GM19023 (cell line): ENCODE data around the gene HNRNPA1L2.
A peak's percentile ranks its signal among the peaks of the same experiment; 100 is the strongest.
"Not testable (repeated sequence)": the region's sequence is repeated elsewhere in the genome, so short reads cannot be mapped to it uniquely, and the experiment has no call there.

ENCODE experiments used
- ATAC-seq: cut with Tn5 transposase; IDR thresholded peaks from one replicate; pipeline ENCODE4 v1.9.1; 2021; ENCODE audit warnings: mild to moderate bottlenecking, moderate library complexity; ENCODE audit not compliant: unreplicated experiment

Gene HNRNPA1L2

GRCh38 chr13:52644108-52644507 lies 1.9 kb downstream of the HNRNPA1L2 start:
- no peak for ATAC-seq

GRCh38 chr13:52646967-52647366 lies 4.7 kb downstream of the HNRNPA1L2 start:
- no peak for ATAC-seq

- no peak for ATAC-seq
These were observed 8.5 kb downstream of the HNRNPA1L2 start for GRCh38 chr13:52650731-52651130.

GRCh38 chr13:52651897-52652195 lies 9.6 kb downstream of the HNRNPA1L2 start:
- ATAC-seq = peak; percentile 18

GRCh38 chr13:52652196-52652979 lies 10.2 kb downstream of the HNRNPA1L2 start, which contains the start of gene SUGT1:
SUGT1 (plus strand) TSS chr13:52652836; CDS start chr13:52652921, 85 bp downstream.
- peak; percentile 97 for ATAC-seq

GRCh38 chr13:52652980-52653303 lies 10.7 kb downstream of the HNRNPA1L2 start:
- peak; percentile 38 for ATAC-seq

GRCh38 chr13:52659340-52659739 lies 17.1 kb downstream of the HNRNPA1L2 start:
- no peak for ATAC-seq

- ATAC-seq = no peak
These were observed 22.0 kb downstream of the HNRNPA1L2 start for GRCh38 chr13:52664272-52664671.

- no peak for ATAC-seq
These were observed 23.1 kb downstream of the HNRNPA1L2 start for GRCh38 chr13:52665325-52665724.

GRCh38 chr13:52669677-52670076 lies 27.4 kb downstream of the HNRNPA1L2 start:
- no peak for ATAC-seq

- ATAC-seq = no peak
These were observed 28.5 kb downstream of the HNRNPA1L2 start for GRCh38 chr13:52670726-52671125.

GRCh38 chr13:52673465-52673864 lies 31.2 kb downstream of the HNRNPA1L2 start:
- no peak for ATAC-seq

- no peak for ATAC-seq
These were observed 35.6 kb downstream of the HNRNPA1L2 start for GRCh38 chr13:52677823-52678222.

- ATAC-seq = not testable (repeated sequence)
These were observed 43.6 kb downstream of the HNRNPA1L2 start for GRCh38 chr13:52685806-52686205.

GRCh38 chr13:52686376-52686775 lies 44.1 kb downstream of the HNRNPA1L2 start:
- no peak for ATAC-seq
